GM19372 (cell line): Measurements from ENCODE around the gene RPL27.
"Not testable (repeated sequence)": the region's sequence is repeated elsewhere in the genome, so short reads cannot be mapped to it uniquely, and the experiment has no call there.

ENCODE experiments used
- ATAC-seq: cut with Tn5 transposase; IDR thresholded peaks from one replicate; pipeline ENCODE4 v1.9.1; 2021; ENCODE audit warnings: mild to moderate bottlenecking, low read depth, moderate library complexity; ENCODE audit not compliant: unreplicated experiment

The RPL27 gene

GRCh38 chr17:42997984-42998938 lies at the start of gene RPL27:
Gene RPL27, plus strand, starts transcription at chr17:42998419. Its CDS starts 332 bp downstream, at chr17:42998751.
- peak; percentile 90 for ATAC-seq

GRCh38 chr17:42950044-42950783 lies 48.0 kb upstream of the RPL27 start:
- no peak for ATAC-seq

GRCh38 chr17:42953669-42954068 lies 44.5 kb upstream of the RPL27 start:
- no peak for ATAC-seq

- peak; percentile 81 for ATAC-seq
Observed at GRCh38 chr17:42964161-42964932, 33.9 kb upstream of the RPL27 start, which contains the start of gene AARSD1. Gene AARSD1, minus strand, starts transcription at chr17:42964454. Its CDS starts 14 bp downstream, at chr17:42964440.

GRCh38 chr17:42967925-42968324 lies 30.3 kb upstream of the RPL27 start:
- ATAC-seq, result no peak

GRCh38 chr17:42969001-42969581 lies 29.1 kb upstream of the RPL27 start:
- no peak for ATAC-seq

- ATAC-seq, result no peak
Observed at GRCh38 chr17:42971589-42971988, 26.6 kb upstream of the RPL27 start.

GRCh38 chr17:42973323-42973722 lies 24.9 kb upstream of the RPL27 start:
- not testable (repeated sequence) for ATAC-seq

GRCh38 chr17:42975265-42975664 lies 23.0 kb upstream of the RPL27 start:
- no peak for ATAC-seq

- not testable (repeated sequence) for ATAC-seq
Observed at GRCh38 chr17:42975701-42976100, 22.5 kb upstream of the RPL27 start.

- ATAC-seq, result peak; percentile 19
Observed at GRCh38 chr17:42979511-42980273, 18.5 kb upstream of the RPL27 start, which contains the start of gene PTGES3L. Gene PTGES3L, minus strand, starts transcription at chr17:42980080. Its CDS starts 27 bp downstream, at chr17:42980053.

GRCh38 chr17:42980274-42980765 lies 17.9 kb upstream of the RPL27 start, which contains the start of gene RUNDC1:
Gene RUNDC1, plus strand, starts transcription at chr17:42980565. Its CDS starts 12 bp downstream, at chr17:42980577.
- ATAC-seq, result peak; percentile 71

GRCh38 chr17:42980766-42981397 lies 17.3 kb upstream of the RPL27 start:
- peak; percentile 49 for ATAC-seq

GRCh38 chr17:42982266-42982665 lies 16.0 kb upstream of the RPL27 start:
- no peak for ATAC-seq

GRCh38 chr17:42985225-42985624 lies 13.0 kb upstream of the RPL27 start:
- ATAC-seq, result no peak

- no peak for ATAC-seq
Observed at GRCh38 chr17:42989141-42989540, 9.1 kb upstream of the RPL27 start.

GRCh38 chr17:42989726-42990652 lies 8.2 kb upstream of the RPL27 start:
- ATAC-seq, result no peak
